ENCODE data around the gene CLSTN2. TPM values are rescaled to one million over a fixed set of nuclear protein-coding genes. Genes with fewer than 3 reads are reported as not detected.

Gene CLSTN2
- total and polyA plus RNA-seq, 2 of the 8 experiments (the other 6 are each of a cell fraction or from before 2014, with no cell fraction given): 0.39 to 0.52 TPM

GRCh38 chr3:140010391-140010790, 75.4 kb downstream of the CLSTN2 start:
- WGBS, 2 experiments (ENCODE audit: extremely low coverage in 1 of 2, insufficient coverage in 1 of 2, insufficient read length in 1 of 2, insufficient replicate concordance in 2 of 2, low coverage in 1 of 2, low lambda C conversion rate in 2 of 2, missing lambda C conversion rate in 1 of 2): 44% methylated on average over 2 of the region's 2 CpGs; no CpG with 5 or more reads in 1 of the 2 experiments

More at GRCh38 chr3:140010391-140010790, 75.4 kb downstream of the CLSTN2 start:
- Histone ChIP-seq H4K91ac (replicated peaks; ENCODE audit: insufficient read length, low read length) (no peak overlapping the region), H3K18ac (ENCODE audit: extremely low read depth, low read length) (no peak overlapping the region), H3K23me2 (ENCODE audit: low read depth, low read length) (no peaks in the 10 kb centered on the region), H4K5ac (ENCODE audit: insufficient read length, low read depth, low read length) (no peak overlapping the region), H4K8ac (ENCODE audit: extremely low read depth, insufficient read depth, low read length) (no peak overlapping the region), H3K4ac (replicated peaks; ENCODE audit: insufficient read length, low read depth, low read length) (no peak overlapping the region), H2BK15ac (ENCODE audit: low read length) (no peak overlapping the region), H4K20me1 (replicated peaks in 1 of 2; ENCODE audit: control insufficient read depth in 1 of 2, insufficient read depth in 2 of 2, low read length in 2 of 2) (no peaks in the 10 kb centered on the region), H3K79me2 (ENCODE audit: control insufficient read depth in 1 of 2, insufficient read depth in 2 of 2, low read length in 2 of 2) (no peaks in the 10 kb centered on the region), H3K23ac (ENCODE audit: insufficient read length) (no peak overlapping the region), H3K36me3 (ENCODE audit: control insufficient read depth in 2 of 4, insufficient read depth in 4 of 4, low read length in 3 of 4) (no peaks in the 10 kb centered on the region), H3K4me2 (ENCODE audit: insufficient read depth in 1 of 2, low read depth in 2 of 2, low read length in 2 of 2) (no peak overlapping the region), H3K9me3 (ENCODE audit: insufficient read depth in 2 of 2, low read depth in 1 of 2, low read length in 1 of 2) (no peaks in the 10 kb centered on the region), H3K27ac (ENCODE audit: low read depth, low read length) (no peak overlapping the region), H3K79me1 (ENCODE audit: low read depth, low read length) (no peaks in the 10 kb centered on the region), H3K27me3 (replicated peaks in 1 of 4; ENCODE audit: control insufficient read depth in 3 of 4, extremely low read depth in 1 of 4, insufficient read depth in 3 of 4, low read length in 3 of 4) (no peaks in the 10 kb centered on the region), H2BK120ac (replicated peaks; ENCODE audit: low read depth, low read length) (no peak overlapping the region), H3K14ac (ENCODE audit: insufficient read length) (no peak overlapping the region), H2BK12ac (ENCODE audit: low read depth, low read length) (no peak overlapping the region), H2AFZ (ENCODE audit: low read length) (no peak overlapping the region), H2BK5ac (ENCODE audit: low read depth, low read length) (no peak overlapping the region), H2AK5ac (ENCODE audit: low read depth, low read length) (no peak overlapping the region), H3K4me1 (replicated peaks in 1 of 4; ENCODE audit: control insufficient read depth in 3 of 4, insufficient read depth in 4 of 4, low read length in 3 of 4) (no peaks in the 10 kb centered on the region), H3K4me3 (ENCODE audit: extremely low read depth in 1 of 4, insufficient read depth in 2 of 4, low read depth in 3 of 4, low read length in 4 of 4) (no peak overlapping the region), H2BK20ac (ENCODE audit: low read length) (no peak overlapping the region), H3K56ac (replicated peaks; ENCODE audit: insufficient read length, low read depth, low read length) (no peak overlapping the region), H3K9ac (replicated peaks in 1 of 4; ENCODE audit: extremely low read depth in 1 of 4, low read depth in 3 of 4, low read length in 3 of 4) (no peak overlapping the region)
- TF ChIP-seq TCF12 (IDR thresholded peaks at IDR 0.05; ENCODE audit: low read depth, low read length): no peak
- no peak for TF ChIP-seq FOSL1 (IDR thresholded peaks at IDR 0.05; ENCODE audit: insufficient read depth, low read depth, low read length)
- TF ChIP-seq CTCF (IDR thresholded peaks at IDR 0.05; ENCODE audit: control extremely low read depth in 1 of 3, insufficient read depth in 1 of 3, low read depth in 1 of 3, low read length in 3 of 3): no peak
- TF ChIP-seq TBP (IDR thresholded peaks at IDR 0.05; ENCODE audit: low read depth, low read length): no peak
- no peak for TF ChIP-seq JUN (IDR thresholded peaks at IDR 0.05; ENCODE audit: low read depth, low read length)
- TF ChIP-seq RBBP5 (IDR thresholded peaks at IDR 0.05; ENCODE audit: borderline replicate concordance, low read depth, low read length): no peak
- TF ChIP-seq KDM4A (IDR thresholded peaks at IDR 0.05; ENCODE audit: low read depth, low read length, severe bottlenecking): no peak
- no peak for TF ChIP-seq MAFK (IDR thresholded peaks at IDR 0.05; ENCODE audit: low read depth, low read length)
- TF ChIP-seq JUND (IDR thresholded peaks at IDR 0.05; ENCODE audit: low read length): no peak
- TF ChIP-seq CHD1 (IDR thresholded peaks at IDR 0.05; ENCODE audit: low read depth, low read length): no peak
- FAIRE-seq (no peak), DNase-seq (ENCODE audit: low read depth in 1 of 2, low spot score in 2 of 2) (no peak)
- ChIA-PET POLR2A (ENCODE audit: partially characterized antibody) (no interaction called here), CTCF (ENCODE audit: partially characterized antibody) (no interaction called here)

All from H1 (cell line).